ENCODE measurements around the gene ZEB1.

Gene ZEB1

DNA sequence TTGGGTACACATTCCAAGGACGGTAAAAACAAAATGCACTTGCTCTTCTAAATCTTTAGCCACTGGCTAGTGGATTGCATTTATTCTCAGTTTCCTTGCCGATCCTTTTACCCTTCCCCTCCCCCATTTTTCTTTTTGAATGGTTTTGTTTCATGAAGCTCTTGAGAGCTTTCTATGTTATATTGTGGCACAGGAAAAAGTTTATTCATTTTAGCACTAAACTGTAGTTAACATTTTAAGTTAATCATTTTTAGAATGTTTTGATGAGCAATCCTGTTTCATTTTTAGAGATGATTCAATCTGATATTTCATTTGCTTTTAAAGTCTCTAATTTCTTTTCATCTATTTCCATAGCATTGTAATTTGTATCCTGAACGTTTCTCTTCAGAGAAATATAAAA is 24.0 kb downstream of the ZEB1 start:
- peaks cover 98% of the 10 kb centered on the region for H3K79me2 ChIP-seq (ENCODE audit: insufficient read depth, low read length)
- H3K9ac ChIP-seq (ENCODE audit: low read depth, low read length, poor library complexity, severe bottlenecking): no peak overlapping the region
- no peaks in the 10 kb centered on the region for H3K9me3 ChIP-seq (ENCODE audit: insufficient read depth, low read depth, low read length)
- no peaks in the 10 kb centered on the region for H3K9me2 ChIP-seq (replicated peaks; ENCODE audit: low read depth, low read length)
- H3K4me1 ChIP-seq (ENCODE audit: insufficient read depth, low read length, poor library complexity, severe bottlenecking): peaks cover 39% of the 10 kb centered on the region
- H3K36me3 ChIP-seq (ENCODE audit: insufficient read depth, low read length): no peaks in the 10 kb centered on the region
- peaks cover 91% of the 10 kb centered on the region for H4K20me1 ChIP-seq (ENCODE audit: insufficient read depth, low read length, poor library complexity, severe bottlenecking)
- H2AFZ ChIP-seq (ENCODE audit: low read length): no peak overlapping the region
- H3K4me3 ChIP-seq (ENCODE audit: low read length, poor library complexity, severe bottlenecking): no peak overlapping the region
- no peak overlapping the region for H3K4me2 ChIP-seq (ENCODE audit: low read depth, low read length, poor library complexity, severe bottlenecking)
- no peaks in the 10 kb centered on the region for H3F3A ChIP-seq (ENCODE audit: low read depth)
- H3K27me3 ChIP-seq (ENCODE audit: insufficient read depth, low read length, poor library complexity, severe bottlenecking): no peaks in the 10 kb centered on the region
- TF ChIP-seq, protein P1, sequence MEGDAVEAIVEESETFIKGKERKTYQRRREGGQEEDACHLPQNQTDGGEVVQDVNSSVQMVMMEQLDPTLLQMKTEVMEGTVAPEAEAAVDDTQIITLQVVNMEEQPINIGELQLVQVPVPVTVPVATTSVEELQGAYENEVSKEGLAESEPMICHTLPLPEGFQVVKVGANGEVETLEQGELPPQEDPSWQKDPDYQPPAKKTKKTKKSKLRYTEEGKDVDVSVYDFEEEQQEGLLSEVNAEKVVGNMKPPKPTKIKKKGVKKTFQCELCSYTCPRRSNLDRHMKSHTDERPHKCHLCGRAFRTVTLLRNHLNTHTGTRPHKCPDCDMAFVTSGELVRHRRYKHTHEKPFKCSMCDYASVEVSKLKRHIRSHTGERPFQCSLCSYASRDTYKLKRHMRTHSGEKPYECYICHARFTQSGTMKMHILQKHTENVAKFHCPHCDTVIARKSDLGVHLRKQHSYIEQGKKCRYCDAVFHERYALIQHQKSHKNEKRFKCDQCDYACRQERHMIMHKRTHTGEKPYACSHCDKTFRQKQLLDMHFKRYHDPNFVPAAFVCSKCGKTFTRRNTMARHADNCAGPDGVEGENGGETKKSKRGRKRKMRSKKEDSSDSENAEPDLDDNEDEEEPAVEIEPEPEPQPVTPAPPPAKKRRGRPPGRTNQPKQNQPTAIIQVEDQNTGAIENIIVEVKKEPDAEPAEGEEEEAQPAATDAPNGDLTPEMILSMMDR (conservative IDR thresholded peaks at IDR 0.05; ENCODE audit: low read length): no peak
- no peak for TF ChIP-seq EZH2phosphoT487 (IDR thresholded peaks at IDR 0.05; ENCODE audit: borderline replicate concordance)

DNA sequence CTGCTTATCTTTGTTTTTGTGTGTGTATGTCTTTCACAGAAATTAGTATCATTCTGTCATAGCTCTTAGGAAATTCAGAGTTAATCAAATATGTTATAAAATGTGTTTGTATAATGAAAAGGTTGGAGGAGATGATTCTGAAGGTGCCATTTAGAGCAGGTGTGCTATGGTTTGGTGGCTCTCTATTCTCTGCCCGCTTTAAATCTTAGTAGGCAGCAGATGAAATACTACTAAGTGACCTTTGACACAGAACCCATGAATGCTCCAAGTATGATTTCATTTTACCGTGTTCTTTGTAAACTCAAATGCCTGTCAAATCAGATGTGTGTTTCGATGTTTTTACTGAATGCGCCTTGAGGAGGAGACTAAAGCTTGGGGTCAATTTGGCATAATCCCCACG is 24.5 kb downstream of the ZEB1 start:
- Histone ChIP-seq H3K4me3 (ENCODE audit: low read length, poor library complexity, severe bottlenecking) (no peak overlapping the region), H3K27me3 (ENCODE audit: insufficient read depth, low read length, poor library complexity, severe bottlenecking) (no peaks in the 10 kb centered on the region), H3K4me2 (ENCODE audit: low read depth, low read length, poor library complexity, severe bottlenecking) (no peak overlapping the region), H3K36me3 (ENCODE audit: insufficient read depth, low read length) (no peaks in the 10 kb centered on the region), H3K4me1 (ENCODE audit: insufficient read depth, low read length, poor library complexity, severe bottlenecking) (peaks cover 39% of the 10 kb centered on the region), H3F3A (ENCODE audit: low read depth) (no peaks in the 10 kb centered on the region), H3K9ac (ENCODE audit: low read depth, low read length, poor library complexity, severe bottlenecking) (no peak overlapping the region), H3K9me2 (replicated peaks; ENCODE audit: low read depth, low read length) (no peaks in the 10 kb centered on the region), H4K20me1 (ENCODE audit: insufficient read depth, low read length, poor library complexity, severe bottlenecking) (peaks cover 89% of the 10 kb centered on the region), H3K79me2 (ENCODE audit: insufficient read depth, low read length) (peaks cover 98% of the 10 kb centered on the region), H3K9me3 (ENCODE audit: insufficient read depth, low read depth, low read length) (no peaks in the 10 kb centered on the region), H2AFZ (ENCODE audit: low read length) (no peak overlapping the region)
- TF ChIP-seq, protein P1 (conservative IDR thresholded peaks at IDR 0.05; ENCODE audit: low read length): no peak
- TF ChIP-seq EZH2phosphoT487 (IDR thresholded peaks at IDR 0.05; ENCODE audit: borderline replicate concordance): no peak

DNA sequence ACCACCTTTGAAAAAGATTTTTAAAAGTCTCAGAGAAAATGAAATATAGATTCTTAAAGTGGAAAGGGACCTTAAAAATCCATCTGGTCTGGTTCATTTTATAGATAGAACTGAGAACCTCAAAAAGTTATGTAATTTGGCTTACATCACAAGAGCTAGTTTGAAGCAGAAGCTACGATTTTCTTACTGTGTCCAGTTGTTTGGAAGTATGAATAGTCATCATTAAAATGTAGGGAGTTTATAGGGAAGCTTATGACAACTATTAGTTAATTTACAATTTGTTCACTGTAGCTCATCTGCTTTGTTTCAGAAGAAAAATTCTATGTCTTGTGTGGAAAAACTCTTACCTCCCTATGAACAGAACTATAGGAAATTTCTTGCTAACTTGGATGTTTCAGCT is 26.9 kb downstream of the ZEB1 start:
- H3K9me3 ChIP-seq (ENCODE audit: insufficient read depth, low read depth, low read length): no peaks in the 10 kb centered on the region
- peaks cover 28% of the 10 kb centered on the region for H3K4me1 ChIP-seq (ENCODE audit: insufficient read depth, low read length, poor library complexity, severe bottlenecking)
- peaks cover 91% of the 10 kb centered on the region for H4K20me1 ChIP-seq (ENCODE audit: insufficient read depth, low read length, poor library complexity, severe bottlenecking)
- no peak overlapping the region for H2AFZ ChIP-seq (ENCODE audit: low read length)
- no peaks in the 10 kb centered on the region for H3K9me2 ChIP-seq (replicated peaks; ENCODE audit: low read depth, low read length)
- no peaks in the 10 kb centered on the region for H3K36me3 ChIP-seq (ENCODE audit: insufficient read depth, low read length)
- no peak overlapping the region for H3K4me2 ChIP-seq (ENCODE audit: low read depth, low read length, poor library complexity, severe bottlenecking)
- no peak overlapping the region for H3K9ac ChIP-seq (ENCODE audit: low read depth, low read length, poor library complexity, severe bottlenecking)
- H3K27me3 ChIP-seq (ENCODE audit: insufficient read depth, low read length, poor library complexity, severe bottlenecking): no peaks in the 10 kb centered on the region
- H3F3A ChIP-seq (ENCODE audit: low read depth): no peaks in the 10 kb centered on the region
- TF ChIP-seq, protein P1 (conservative IDR thresholded peaks at IDR 0.05; ENCODE audit: low read length): no peak
- TF ChIP-seq EZH2phosphoT487 (IDR thresholded peaks at IDR 0.05; ENCODE audit: borderline replicate concordance): no peak
- H3K79me2 ChIP-seq (ENCODE audit: insufficient read depth, low read length): peaks cover 97% of the 10 kb centered on the region
- H3K4me3 ChIP-seq (ENCODE audit: low read length, poor library complexity, severe bottlenecking): no peak overlapping the region
